Fibroblast of skin of right quadriceps (primary cell): ENCODE results near the gene ZBED4.

Experiments
- DNase-seq: peaks from one replicate; pipeline ENCODE4 v3.0.0-alpha.2; 2013

ZBED4 gene

GRCh38 chr22:49906799-49907290 lies 53.2 kb downstream of the ZBED4 start:
- DNase-seq, result no peak

GRCh38 chr22:49907807-49908206 lies 54.2 kb downstream of the ZBED4 start:
- no peak for DNase-seq

- no peak for DNase-seq
Observed at GRCh38 chr22:49909476-49910205, 56.0 kb downstream of the ZBED4 start.

GRCh38 chr22:49910229-49911155 lies 56.8 kb downstream of the ZBED4 start:
- DNase-seq, result no peak

GRCh38 chr22:49911881-49912625 lies 58.4 kb downstream of the ZBED4 start:
- DNase-seq, result no peak

GRCh38 chr22:49913026-49913425 lies 59.4 kb downstream of the ZBED4 start:
- no peak for DNase-seq

GRCh38 chr22:49913446-49913845 lies 59.8 kb downstream of the ZBED4 start:
- no peak for DNase-seq

- DNase-seq, result no peak
Observed at GRCh38 chr22:49914256-49914655, 60.6 kb downstream of the ZBED4 start.

GRCh38 chr22:49915610-49916009 lies 62.0 kb downstream of the ZBED4 start:
- DNase-seq, result no peak

- DNase-seq, result no peak
Observed at GRCh38 chr22:49916831-49917230, 63.2 kb downstream of the ZBED4 start.

GRCh38 chr22:49917974-49918910 lies 64.6 kb downstream of the ZBED4 start, which contains the start of the genes ALG12 and CRELD2:
ALG12 (minus strand) TSS chr22:49918438; CDS start chr22:49913765, 4,673 bp downstream.
CRELD2 (plus strand) TSS chr22:49918634; CDS start chr22:49918770, 136 bp downstream.
- peak; percentile 97 for DNase-seq

GRCh38 chr22:49918911-49919881 lies 65.6 kb downstream of the ZBED4 start:
- DNase-seq, result no peak

- DNase-seq, result no peak
Observed at GRCh38 chr22:49920859-49921258, 67.2 kb downstream of the ZBED4 start.

- no peak for DNase-seq
Observed at GRCh38 chr22:49921508-49922278, 68.0 kb downstream of the ZBED4 start.

- no peak for DNase-seq
Observed at GRCh38 chr22:49922484-49922883, 68.8 kb downstream of the ZBED4 start.

GRCh38 chr22:49922926-49923325 lies 69.3 kb downstream of the ZBED4 start:
- no peak for DNase-seq

- DNase-seq, result no peak
Observed at GRCh38 chr22:49923445-49923844, 69.8 kb downstream of the ZBED4 start.

- no peak for DNase-seq
Observed at GRCh38 chr22:49924113-49924833, 70.6 kb downstream of the ZBED4 start.
